GM12878 (cell line): ENCODE results near the gene RIOK1. TPM values are rescaled to one million over a fixed set of nuclear protein-coding genes. Genes with fewer than 3 reads are reported as not detected.

Experiments
- CREB1 ChIP-seq: IDR thresholded peaks from 2 replicates; pipeline ENCODE4 v1.6.1; 2012; ENCODE audit warnings: low read depth, mild to moderate bottlenecking, inconsistent platforms
- EP300 ChIP-seq, 2 experiments: fragments of 150-350 bp in 1 of 2; IDR thresholded peaks; 2 replicates each; pipeline ENCODE4 v1.6.1; 2011 to 2012; ENCODE audit warnings: low read depth in 2 of 2, low read length in 2 of 2, borderline replicate concordance in 1 of 2, improper control_type of control experiment in 1 of 2, inconsistent platforms in 1 of 2; ENCODE audit not compliant: control insufficient read depth in 1 of 2
- FOXM1 ChIP-seq: IDR thresholded peaks from 2 replicates; pipeline ENCODE4 v1.6.1; 2012; ENCODE audit warnings: low read depth, mild to moderate bottlenecking, inconsistent platforms, low read length, moderate library complexity
- GABPA ChIP-seq: IDR thresholded peaks from 2 replicates; pipeline ENCODE4 v1.6.1; 2014; ENCODE audit warnings: antibody characterized with exemption, low read depth, mild to moderate bottlenecking, inconsistent platforms
- HDAC2 ChIP-seq: fragments of 200-600 bp; sonication (generic); IDR thresholded peaks from 2 replicates; pipeline ENCODE4 v1.6.1; 2017
- KAT2A ChIP-seq: conservative IDR thresholded peaks from 2 replicates; pipeline ENCODE4 v1.6.1; 2011; ENCODE audit warnings: low read depth, low read length; ENCODE audit not compliant: control insufficient read depth
- NR2C1 ChIP-seq: fragments of 450-650 bp; IDR thresholded peaks from 2 replicates; pipeline ENCODE4 v1.6.1; 2017; ENCODE audit warnings: antibody characterized with exemption, mild to moderate bottlenecking, moderate library complexity
- POLR2A ChIP-seq: IDR thresholded peaks from 2 replicates; pipeline ENCODE4 v1.6.1; 2011; ENCODE audit warnings: low read depth, mild to moderate bottlenecking, low read length
- POLR2AphosphoS2 ChIP-seq: IDR thresholded peaks from 2 replicates; pipeline ENCODE4 v1.6.1; 2011; ENCODE audit warnings: low read depth, mild to moderate bottlenecking, low read length, improper control_type of control experiment, moderate library complexity
- POU2F2 ChIP-seq: IDR thresholded peaks from 3 replicates; pipeline ENCODE4 v1.6.1; 2011; ENCODE audit warnings: low read depth, mild to moderate bottlenecking, low read length, borderline replicate concordance
- RAD51 ChIP-seq: fragments of 450-650 bp; IDR thresholded peaks from 2 replicates; pipeline ENCODE4 v1.6.1; 2016; ENCODE audit warnings: moderate library complexity, mild to moderate bottlenecking, inconsistent platforms
- RCOR1 ChIP-seq: conservative IDR thresholded peaks from 2 replicates; pipeline ENCODE4 v1.6.1; 2012; ENCODE audit warnings: low read depth, low read length, improper control_type of control experiment
- SMAD1 ChIP-seq: fragments of 450-650 bp; IDR thresholded peaks from 2 replicates; pipeline ENCODE4 v1.6.1; 2018; ENCODE audit warnings: mild to moderate bottlenecking, low read depth; ENCODE audit not compliant: partially characterized antibody
- SREBF1 ChIP-seq: IDR thresholded peaks from 2 replicates; pipeline ENCODE4 v1.6.1; 2012; ENCODE audit warnings: mild to moderate bottlenecking, low read length
- SUZ12 ChIP-seq: fragments of 200-600 bp; sonication (generic); IDR thresholded peaks from one replicate; pipeline ENCODE4 v1.6.1; 2018; ENCODE audit warnings: antibody characterized with exemption, mild to moderate bottlenecking; ENCODE audit not compliant: unreplicated experiment
- TBL1XR1 ChIP-seq: IDR thresholded peaks from 2 replicates; pipeline ENCODE4 v1.6.1; 2012; ENCODE audit warnings: low read depth, low read length, improper control_type of control experiment
- ZBED1 ChIP-seq: IDR thresholded peaks from 2 replicates; pipeline ENCODE4 v1.6.1; 2016; ENCODE audit warnings: borderline replicate concordance
- ZNF24 ChIP-seq: fragments of 450-650 bp; IDR thresholded peaks from 2 replicates; pipeline ENCODE4 v1.6.1; 2017; ENCODE audit warnings: antibody characterized with exemption, mild to moderate bottlenecking
- polyA plus RNA-seq, 11 experiments: library from polyadenylated mRNA; depleted of rRNA in 4 of 11; unstranded in 6 of 11; stranded (reverse) in 5 of 11; fragments of >200 nt; fragmentation: Nextera tagmentation in 4 of 11; fragmentation: Illumina TruSeq in 1 of 11; extraction: Ambion mirVana in 4 of 11; extraction: Trizol in 1 of 11; gene quantifications; 1 replicate in 1 of 11; 2 replicates in 10 of 11; pipeline versions ENCODE4 v1.2.1 to v1.2.3, GENCODE V29; 2011 to 2016; ENCODE audit warnings: inconsistent platforms in 2 of 11, missing spikeins in 2 of 11, low read depth in 1 of 11
- total RNA-seq, 4 experiments: library from RNA; depleted of rRNA in 3 of 4; stranded (reverse); fragments of >200 nt in 3 of 4; fragmentation: Illumina TruSeq in 1 of 4; extraction: Trizol in 1 of 4; gene quantifications; 2 replicates each; pipeline versions ENCODE4 v1.2.1 to v1.2.3, GENCODE V29; 2013 to 2021
- TF ChIP-seq, protein P1 (sequence below): fragments of 450-650 bp; IDR thresholded peaks from 2 replicates; pipeline ENCODE4 v1.6.1; 2017; ENCODE audit warnings: borderline replicate concordance
- TF ChIP-seq, protein P2 (sequence below): fragments of 450-650 bp; IDR thresholded peaks from 2 replicates; pipeline ENCODE4 v1.6.1; 2018; ENCODE audit warnings: borderline replicate concordance, mild to moderate bottlenecking; ENCODE audit not compliant: partially characterized antibody
- TF ChIP-seq, protein P3 (sequence below): IDR thresholded peaks from 2 replicates; pipeline ENCODE4 v1.6.1; 2011; ENCODE audit warnings: low read depth, low read length, improper control_type of control experiment, borderline replicate concordance
- TF ChIP-seq, protein P4 (sequence below): IDR thresholded peaks from 2 replicates; pipeline ENCODE4 v1.6.1; 2011; ENCODE audit warnings: borderline replicate concordance, low read depth, mild to moderate bottlenecking, moderate library complexity, mixed read lengths, low read length; ENCODE audit not compliant: insufficient read depth; ENCODE audit errors: extremely low read length
- TF ChIP-seq, protein P5 (sequence below): IDR thresholded peaks from 2 replicates; pipeline ENCODE4 v1.6.1; 2011; ENCODE audit warnings: mild to moderate bottlenecking, low read depth, low read length, moderate library complexity; ENCODE audit not compliant: insufficient replicate concordance

The RIOK1 gene
- total and polyA plus RNA-seq, 10 of the 15 experiments (the other 5 are each of a cell fraction or from before 2014, with no cell fraction given): 16.1 to 44.6 (median 33.7) TPM

DNA sequence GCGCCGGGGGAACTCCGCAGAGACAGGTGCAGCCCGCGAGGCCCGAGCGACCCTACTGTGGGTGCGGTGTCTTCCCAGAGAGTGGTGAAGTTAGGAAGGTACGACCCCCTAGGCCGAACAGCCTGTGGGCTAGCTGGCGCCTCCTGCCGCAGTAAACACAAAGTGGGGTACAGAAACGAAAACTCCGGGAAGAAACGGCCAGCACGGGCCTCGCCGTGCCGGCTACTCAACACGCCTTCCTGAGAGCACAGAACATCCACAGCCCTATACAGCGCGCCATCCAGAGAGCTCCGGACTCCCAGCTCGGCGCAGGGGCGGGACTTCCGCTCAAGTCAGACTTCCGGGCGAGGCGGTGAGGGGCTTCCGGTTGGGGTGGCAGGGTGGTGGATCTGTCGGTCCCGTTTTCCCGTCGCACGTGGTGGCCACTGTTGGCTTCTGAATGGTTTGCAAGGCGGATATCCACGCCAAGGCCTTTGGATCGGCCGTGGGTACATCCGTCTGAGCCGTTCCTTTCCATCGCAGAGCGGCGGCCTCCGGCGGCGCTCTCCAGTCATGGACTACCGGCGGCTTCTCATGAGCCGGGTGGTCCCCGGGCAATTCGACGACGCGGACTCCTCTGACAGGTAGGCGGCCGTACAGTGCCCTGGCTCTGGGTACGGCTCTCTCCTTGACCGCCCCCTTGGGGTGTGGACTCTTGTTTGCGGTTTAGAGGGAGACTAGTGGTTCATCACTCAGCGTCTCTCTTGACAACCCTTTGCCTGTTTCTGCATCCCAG lies at the start of gene RIOK1, which contains the start of gene CAGE1 (continued):
- TF ChIP-seq ZNF24 (no peak), POLR2A (peak; percentile 97), ZBED1 (peak; percentile 49; the same call in 1 of the 2 replicates), GABPA (peak; percentile 97), CREB1 (peak; percentile 52), KAT2A (no peak), RAD51 (no peak), SUZ12 (no peak), TBL1XR1 (0 out of 2 replicates have a peak, but pooled peaks have one; percentile 11), SMAD1 (peak; percentile 44), SREBF1 (no peak), NR2C1 (no peak), RCOR1 (no peak), EP300 (IDR thresholded peaks at IDR 0.05; ENCODE audit: borderline replicate concordance in 1 of 2, control insufficient read depth in 1 of 2, low read depth in 2 of 2, low read length in 2 of 2) (peak in 1 of 2 experiments; percentile 30; a peak in 1 of 4 replicates), FOXM1 (no peak), HDAC2 (peak; percentile 48; the same call in 1 of the 2 replicates), POLR2AphosphoS2 (peak; percentile 89), POU2F2 (peak; percentile 68; the same call in 2 of the 3 replicates)
- TF ChIP-seq, protein P1, sequence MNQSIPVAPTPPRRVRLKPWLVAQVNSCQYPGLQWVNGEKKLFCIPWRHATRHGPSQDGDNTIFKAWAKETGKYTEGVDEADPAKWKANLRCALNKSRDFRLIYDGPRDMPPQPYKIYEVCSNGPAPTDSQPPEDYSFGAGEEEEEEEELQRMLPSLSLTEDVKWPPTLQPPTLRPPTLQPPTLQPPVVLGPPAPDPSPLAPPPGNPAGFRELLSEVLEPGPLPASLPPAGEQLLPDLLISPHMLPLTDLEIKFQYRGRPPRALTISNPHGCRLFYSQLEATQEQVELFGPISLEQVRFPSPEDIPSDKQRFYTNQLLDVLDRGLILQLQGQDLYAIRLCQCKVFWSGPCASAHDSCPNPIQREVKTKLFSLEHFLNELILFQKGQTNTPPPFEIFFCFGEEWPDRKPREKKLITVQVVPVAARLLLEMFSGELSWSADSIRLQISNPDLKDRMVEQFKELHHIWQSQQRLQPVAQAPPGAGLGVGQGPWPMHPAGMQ: no peak
- TF ChIP-seq, protein P2, sequence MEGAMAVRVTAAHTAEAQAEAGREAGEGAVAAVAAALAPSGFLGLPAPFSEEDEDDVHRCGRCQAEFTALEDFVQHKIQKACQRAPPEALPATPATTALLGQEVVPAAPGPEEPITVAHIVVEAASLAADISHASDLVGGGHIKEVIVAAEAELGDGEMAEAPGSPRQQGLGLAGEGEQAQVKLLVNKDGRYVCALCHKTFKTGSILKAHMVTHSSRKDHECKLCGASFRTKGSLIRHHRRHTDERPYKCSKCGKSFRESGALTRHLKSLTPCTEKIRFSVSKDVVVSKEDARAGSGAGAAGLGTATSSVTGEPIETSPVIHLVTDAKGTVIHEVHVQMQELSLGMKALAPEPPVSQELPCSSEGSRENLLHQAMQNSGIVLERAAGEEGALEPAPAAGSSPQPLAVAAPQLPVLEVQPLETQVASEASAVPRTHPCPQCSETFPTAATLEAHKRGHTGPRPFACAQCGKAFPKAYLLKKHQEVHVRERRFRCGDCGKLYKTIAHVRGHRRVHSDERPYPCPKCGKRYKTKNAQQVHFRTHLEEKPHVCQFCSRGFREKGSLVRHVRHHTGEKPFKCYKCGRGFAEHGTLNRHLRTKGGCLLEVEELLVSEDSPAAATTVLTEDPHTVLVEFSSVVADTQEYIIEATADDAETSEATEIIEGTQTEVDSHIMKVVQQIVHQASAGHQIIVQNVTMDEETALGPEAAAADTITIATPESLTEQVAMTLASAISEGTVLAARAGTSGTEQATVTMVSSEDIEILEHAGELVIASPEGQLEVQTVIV: peak; percentile 48
- TF ChIP-seq, protein P3, sequence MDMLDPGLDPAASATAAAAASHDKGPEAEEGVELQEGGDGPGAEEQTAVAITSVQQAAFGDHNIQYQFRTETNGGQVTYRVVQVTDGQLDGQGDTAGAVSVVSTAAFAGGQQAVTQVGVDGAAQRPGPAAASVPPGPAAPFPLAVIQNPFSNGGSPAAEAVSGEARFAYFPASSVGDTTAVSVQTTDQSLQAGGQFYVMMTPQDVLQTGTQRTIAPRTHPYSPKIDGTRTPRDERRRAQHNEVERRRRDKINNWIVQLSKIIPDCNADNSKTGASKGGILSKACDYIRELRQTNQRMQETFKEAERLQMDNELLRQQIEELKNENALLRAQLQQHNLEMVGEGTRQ: no peak
- TF ChIP-seq, protein P4, sequence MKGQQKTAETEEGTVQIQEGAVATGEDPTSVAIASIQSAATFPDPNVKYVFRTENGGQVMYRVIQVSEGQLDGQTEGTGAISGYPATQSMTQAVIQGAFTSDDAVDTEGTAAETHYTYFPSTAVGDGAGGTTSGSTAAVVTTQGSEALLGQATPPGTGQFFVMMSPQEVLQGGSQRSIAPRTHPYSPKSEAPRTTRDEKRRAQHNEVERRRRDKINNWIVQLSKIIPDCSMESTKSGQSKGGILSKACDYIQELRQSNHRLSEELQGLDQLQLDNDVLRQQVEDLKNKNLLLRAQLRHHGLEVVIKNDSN: no peak
- TF ChIP-seq, protein P5, sequence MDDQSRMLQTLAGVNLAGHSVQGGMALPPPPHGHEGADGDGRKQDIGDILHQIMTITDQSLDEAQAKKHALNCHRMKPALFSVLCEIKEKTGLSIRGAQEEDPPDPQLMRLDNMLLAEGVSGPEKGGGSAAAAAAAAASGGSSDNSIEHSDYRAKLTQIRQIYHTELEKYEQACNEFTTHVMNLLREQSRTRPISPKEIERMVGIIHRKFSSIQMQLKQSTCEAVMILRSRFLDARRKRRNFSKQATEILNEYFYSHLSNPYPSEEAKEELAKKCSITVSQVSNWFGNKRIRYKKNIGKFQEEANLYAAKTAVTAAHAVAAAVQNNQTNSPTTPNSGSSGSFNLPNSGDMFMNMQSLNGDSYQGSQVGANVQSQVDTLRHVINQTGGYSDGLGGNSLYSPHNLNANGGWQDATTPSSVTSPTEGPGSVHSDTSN: no peak
